SIG-M5 (cell line): ENCODE data around the gene SKAP1.
"Not testable (repeated sequence)": the region's sequence is repeated elsewhere in the genome, so short reads cannot be mapped to it uniquely, and the experiment has no call there.

Source experiments
- DNase-seq: peaks from one replicate; lab custom pipeline; 2025; lab: John Stamatoyannopoulos, UW

The SKAP1 gene

GRCh38 chr17:48413613-48414405 lies 16.2 kb downstream of the SKAP1 start:
- no peak for DNase-seq

DNA sequence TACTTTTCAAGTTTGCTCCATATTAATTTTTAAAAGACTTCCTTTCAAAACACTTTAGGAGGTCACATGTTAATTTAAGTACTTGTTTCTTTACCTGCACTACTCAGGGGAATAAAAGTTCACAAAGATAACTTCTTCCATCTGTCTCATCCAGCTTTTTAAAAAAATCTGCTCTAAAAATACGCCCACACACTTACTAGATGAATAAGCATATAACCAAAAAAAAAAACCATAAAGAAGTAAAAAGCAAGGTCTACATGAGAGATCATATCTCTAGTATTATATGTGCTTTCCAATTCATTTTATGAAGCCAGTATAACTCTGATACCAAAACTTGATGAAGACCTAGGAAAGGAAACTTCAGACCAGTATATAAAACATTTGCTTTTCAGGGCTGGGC lies 17.2 kb downstream of the SKAP1 start:
- no peak for DNase-seq

DNA sequence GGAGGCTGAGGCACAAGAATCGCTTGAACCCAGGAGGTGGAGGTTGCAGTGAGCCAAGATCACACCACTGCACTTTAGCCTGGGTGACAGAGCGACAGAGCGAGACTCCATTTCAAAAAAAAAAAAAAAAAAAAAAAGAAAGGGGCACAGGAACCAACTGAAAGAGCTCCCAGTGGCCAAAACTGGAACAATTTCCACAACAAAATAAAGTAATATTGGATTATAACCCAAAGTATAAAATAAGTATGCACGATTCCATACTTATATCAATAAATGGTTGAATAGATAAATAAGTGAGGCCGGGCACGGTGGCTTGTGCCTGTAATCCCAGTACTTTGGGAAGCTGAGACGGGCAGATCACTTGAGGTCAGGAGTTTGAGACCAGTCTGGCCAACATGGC lies 19.2 kb downstream of the SKAP1 start:
- DNase-seq = not testable (repeated sequence)

- DNase-seq = no peak
These were observed 20.4 kb downstream of the SKAP1 start for GRCh38 chr17:48409607-48410006.

GRCh38 chr17:48406936-48407567 lies 23.0 kb downstream of the SKAP1 start:
- DNase-seq = no peak

DNA sequence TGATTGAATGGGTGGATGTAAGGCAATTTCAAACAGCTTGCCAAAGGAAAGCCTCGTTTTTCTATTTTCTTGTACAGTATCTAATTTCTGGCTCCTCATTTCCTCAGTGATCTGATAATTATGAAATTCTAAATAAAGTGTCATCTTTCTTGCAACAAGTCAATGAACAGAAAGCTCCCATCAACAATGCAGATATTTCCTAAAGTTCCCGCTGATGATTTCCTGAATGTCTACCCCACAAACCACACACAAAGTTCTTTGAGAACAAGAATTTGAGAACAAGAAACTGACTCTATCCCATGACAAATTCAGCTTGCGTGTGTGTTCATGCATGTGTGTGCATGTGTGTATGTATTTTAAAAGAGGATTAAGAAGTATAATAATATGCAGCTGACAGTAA lies 35.2 kb downstream of the SKAP1 start:
- DNase-seq = no peak

- DNase-seq = no peak
These were observed 36.7 kb downstream of the SKAP1 start for GRCh38 chr17:48393283-48393682.

DNA sequence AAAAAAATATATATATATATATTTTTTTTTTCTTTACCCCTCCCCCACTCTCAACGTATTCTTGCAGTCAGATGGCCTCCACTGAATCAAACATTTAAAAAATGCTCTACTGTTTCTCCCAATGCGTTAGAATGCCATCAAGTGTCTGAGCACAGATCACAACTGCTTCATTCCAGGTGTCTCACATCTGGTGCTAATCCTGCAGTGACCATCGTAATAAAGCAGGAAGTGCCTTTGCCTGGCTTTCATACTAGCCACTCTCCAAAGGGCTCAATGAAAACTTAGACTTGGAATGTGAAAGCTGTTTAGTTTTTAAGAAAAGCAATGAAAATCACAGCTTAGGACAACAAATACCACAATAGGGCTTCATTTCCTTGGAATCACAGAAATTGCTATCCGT lies 37.2 kb downstream of the SKAP1 start:
- DNase-seq = no peak

DNA sequence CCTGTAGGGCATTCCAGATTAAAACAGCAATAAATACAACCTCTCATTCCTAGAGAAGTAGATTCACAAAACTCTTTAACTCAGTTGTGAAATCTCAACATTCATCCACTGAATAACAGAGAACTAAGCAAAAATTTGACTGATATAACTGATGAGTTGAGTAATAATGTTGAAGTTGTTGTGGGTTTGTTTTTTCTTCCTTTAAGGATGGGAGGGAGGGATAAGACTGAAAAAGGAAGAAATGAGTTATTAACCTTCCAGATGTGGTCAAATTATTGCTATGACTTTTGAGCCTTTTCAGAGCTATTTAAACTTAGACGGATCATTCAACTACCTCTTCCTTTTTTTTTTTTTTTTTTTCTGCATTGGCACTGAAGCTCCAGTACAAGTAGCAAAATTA lies 38.6 kb downstream of the SKAP1 start:
- DNase-seq = no peak

- no peak for DNase-seq
These were observed 40.1 kb downstream of the SKAP1 start for GRCh38 chr17:48389903-48390302.

DNA sequence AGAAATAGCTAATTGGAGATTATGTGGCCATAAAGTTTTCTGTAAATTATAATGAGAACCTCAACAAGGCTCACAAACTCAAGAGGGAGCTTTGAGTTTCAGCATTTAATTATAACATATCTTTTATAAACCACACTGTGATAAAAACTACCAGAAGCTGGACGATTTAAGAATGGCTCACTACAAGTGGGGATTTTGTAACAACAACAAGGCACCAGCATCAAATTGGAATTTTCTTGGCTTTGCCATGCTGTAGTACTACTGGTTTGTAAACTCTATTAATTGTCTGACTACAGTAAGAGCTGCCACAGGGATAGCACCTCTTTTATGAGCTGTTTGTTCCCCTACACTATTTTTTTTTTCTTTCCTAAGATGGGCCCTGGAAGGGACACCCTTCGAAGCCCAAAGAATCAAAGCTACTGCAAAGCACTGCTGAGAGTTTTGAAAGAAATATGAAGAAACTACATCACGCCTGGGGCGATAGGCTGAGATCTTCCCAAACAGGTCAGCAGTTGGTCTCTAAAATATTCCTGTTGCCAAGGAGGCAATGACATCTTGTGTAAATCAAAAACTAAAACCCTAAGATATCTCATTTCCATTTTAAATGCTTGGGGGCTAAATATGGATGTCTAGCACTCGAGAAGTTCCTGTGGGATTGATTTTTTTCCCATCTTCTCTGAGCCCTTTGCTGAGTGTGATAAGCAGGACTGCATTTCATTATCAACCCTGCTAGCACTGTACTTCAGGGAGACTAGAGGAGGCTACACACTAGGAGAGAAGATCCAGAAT lies 40.9 kb downstream of the SKAP1 start:
- DNase-seq = no peak

- DNase-seq = no peak
These were observed 43.2 kb downstream of the SKAP1 start for GRCh38 chr17:48386826-48387225.

DNA sequence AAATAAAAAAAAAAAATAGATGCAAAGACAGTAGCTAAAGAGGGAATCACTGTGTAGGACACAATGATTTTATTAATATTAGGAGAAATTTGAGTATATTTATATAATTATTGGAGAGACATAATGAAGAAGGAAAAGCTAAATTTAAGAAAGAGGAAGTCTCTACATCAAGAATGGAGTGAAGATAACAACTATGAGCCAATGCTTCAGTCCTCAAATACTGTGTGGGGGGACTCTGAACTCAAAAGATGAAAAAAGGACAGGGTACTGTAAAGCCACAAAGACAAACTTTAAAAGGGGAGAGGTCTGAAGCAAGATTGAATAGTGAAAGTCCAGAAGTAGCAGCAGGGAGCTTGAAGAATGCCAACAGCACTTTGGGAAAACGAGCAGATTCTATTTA lies 44.7 kb downstream of the SKAP1 start:
- DNase-seq = no peak

- DNase-seq = no peak
These were observed 45.9 kb downstream of the SKAP1 start for GRCh38 chr17:48384164-48384563.

DNA sequence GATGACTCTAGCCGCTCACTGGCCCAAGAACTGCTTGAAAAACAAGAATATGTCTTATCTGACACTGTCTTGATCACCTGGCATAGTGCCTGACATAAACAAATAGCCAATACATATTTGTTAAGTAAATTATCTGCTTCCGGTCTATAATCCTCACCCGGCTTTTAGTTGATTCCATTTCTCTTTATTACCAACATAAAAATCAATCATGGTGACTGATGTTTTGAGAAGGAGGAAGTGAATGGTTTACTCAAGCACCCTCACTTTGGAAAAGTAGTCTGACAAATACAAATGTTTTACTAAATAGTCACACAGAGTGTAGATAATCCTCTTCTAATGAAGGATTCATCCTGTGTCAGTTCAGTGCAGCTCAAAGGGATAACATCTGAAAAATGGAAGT lies 47.0 kb downstream of the SKAP1 start:
- DNase-seq = no peak

DNA sequence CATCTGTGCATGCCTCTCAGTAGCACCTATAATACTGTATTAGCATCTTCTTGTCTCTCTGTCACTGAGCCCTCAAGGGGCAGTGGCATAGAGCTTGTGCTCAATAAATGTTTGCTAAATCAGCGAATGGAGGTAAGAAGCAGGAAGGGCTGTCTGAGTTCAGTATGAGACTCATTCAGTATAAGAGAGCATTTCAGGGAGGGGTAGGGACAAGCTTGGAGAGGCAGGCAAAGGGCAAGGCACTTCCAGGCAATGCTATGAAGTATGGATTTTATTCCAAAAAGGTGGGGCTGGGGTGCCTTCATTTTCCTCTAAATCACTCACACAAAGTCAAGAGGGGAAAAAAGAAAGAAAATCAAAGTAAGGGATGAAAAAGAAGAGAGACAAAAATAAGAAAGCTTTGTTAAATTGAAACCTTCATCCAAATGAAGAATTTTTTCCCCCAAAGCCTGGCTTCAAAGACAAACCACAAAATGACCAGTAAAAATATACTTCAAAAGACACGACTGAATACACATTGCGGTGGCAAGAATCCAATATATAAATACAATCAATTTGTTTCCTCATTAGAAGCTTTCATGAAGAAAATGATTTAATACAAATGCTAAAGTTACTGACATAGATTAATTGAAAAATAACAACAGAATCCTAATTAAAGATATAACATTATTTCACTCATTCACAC lies 51.2 kb downstream of the SKAP1 start:
- DNase-seq = no peak

DNA sequence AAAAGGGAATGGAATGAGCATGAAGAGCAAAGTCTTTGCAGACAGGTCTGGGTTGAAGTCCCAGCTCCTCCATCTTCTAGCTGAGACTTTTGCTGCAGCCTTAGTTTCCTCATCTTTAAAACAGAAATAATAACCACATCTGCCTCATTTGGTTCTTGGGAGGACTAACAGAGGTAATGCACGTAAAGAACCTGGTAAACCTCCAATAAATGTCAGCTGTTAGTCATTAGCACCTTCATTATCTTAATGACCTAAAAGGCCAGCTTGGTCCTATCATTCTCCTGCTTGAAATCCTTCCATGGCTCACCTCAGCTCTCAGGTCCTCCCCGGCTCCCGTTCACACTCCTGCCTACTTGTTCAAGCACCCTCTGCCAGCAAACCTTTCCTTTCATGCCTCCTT lies 51.8 kb downstream of the SKAP1 start:
- DNase-seq = no peak

DNA sequence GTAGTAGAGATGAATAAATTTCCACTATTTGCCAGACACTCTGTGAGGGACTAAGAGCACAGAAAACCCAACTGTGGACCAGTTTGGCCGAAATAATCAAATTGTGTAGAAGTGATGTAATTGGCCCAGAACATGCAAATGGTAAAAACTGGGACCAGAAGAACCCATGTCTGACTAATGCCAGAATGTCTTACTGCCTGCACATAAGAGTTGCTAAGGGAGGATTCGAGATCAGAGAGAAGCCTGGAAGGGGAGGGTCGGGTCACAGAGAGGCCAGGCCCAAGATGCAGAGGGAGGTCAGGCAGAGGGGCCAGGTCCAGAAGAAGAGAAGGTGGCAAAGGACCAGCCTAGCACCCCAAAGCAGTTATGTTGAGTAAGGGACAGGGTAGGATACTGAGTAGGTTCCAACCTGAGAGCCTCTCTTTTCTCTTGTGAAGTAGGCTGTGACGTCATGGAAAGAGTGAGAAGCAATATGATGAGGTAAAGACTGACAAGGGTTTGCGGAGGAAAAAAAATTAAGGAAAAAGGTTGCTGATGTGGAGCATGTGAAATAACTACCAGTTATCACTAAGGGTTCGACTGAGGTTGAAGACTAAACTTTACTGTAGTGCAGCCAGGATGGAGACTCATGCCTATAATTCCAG lies 53.2 kb downstream of the SKAP1 start:
- DNase-seq = no peak

DNA sequence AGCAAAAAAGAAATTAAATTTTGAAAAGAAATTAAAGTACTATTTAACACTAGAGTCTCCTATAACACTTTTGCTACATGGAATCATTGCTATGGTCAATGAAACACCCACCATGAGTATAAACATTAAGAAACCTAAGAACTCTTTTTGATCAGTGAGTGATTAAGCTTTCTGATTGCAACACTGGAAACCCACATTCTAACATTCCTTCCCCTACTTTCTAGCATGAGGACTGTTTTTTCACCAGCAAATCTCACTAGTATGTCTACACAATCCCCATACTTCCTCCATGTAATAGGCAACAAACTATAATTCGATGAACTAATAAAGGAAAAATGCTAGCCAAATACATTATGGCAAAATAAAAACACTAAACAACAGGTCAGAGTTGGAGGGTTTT lies 54.7 kb downstream of the SKAP1 start:
- DNase-seq = no peak

- no peak for DNase-seq
These were observed 55.3 kb downstream of the SKAP1 start for GRCh38 chr17:48374650-48375230.

DNA sequence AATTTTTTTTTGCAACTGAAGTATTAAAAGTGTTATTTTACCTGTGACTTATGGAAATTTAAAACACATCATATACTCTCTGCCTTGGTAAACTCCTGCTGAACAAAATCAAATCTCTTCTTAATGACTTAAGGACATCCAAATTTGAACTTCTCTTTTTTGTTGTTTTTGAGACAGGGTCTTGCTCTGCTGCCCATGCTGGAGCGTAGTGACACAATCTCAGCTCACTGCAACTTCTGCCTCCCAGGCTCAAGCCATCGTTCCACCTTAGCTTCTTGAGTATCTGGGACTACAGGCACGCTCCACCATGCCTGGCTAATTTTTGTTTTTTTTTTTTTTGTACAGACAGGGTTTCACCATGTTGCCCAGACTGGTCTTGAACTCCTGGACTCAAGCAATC lies 56.1 kb downstream of the SKAP1 start:
- DNase-seq = no peak
